GM12878 (cell line): Measurements from ENCODE around the gene MNAT1.

Experiments used
- FOXM1 ChIP-seq: IDR thresholded peaks from 2 replicates; pipeline ENCODE4 v1.6.1; 2012; ENCODE audit warnings: low read depth, mild to moderate bottlenecking, inconsistent platforms, low read length, moderate library complexity
- HDGF ChIP-seq: fragments of 450-650 bp; IDR thresholded peaks from 2 replicates; pipeline ENCODE4 v1.6.1; 2016; ENCODE audit warnings: antibody characterized with exemption
- LARP7 ChIP-seq: fragments of 450-650 bp; IDR thresholded peaks from 2 replicates; pipeline ENCODE4 v1.6.1; 2017; ENCODE audit warnings: mild to moderate bottlenecking
- NRF1 ChIP-seq: conservative IDR thresholded peaks from 2 replicates; pipeline ENCODE4 v1.6.1; 2011; ENCODE audit warnings: mild to moderate bottlenecking, low read depth, low read length, improper control_type of control experiment
- POLR2A ChIP-seq: IDR thresholded peaks from 2 replicates; pipeline ENCODE4 v1.6.1; 2011; ENCODE audit warnings: low read depth, mild to moderate bottlenecking, low read length
- POLR2AphosphoS5 ChIP-seq: IDR thresholded peaks from 2 replicates; pipeline ENCODE4 v1.6.1; 2011; ENCODE audit warnings: mild to moderate bottlenecking, low read length, inconsistent platforms
- RCOR1 ChIP-seq: conservative IDR thresholded peaks from 2 replicates; pipeline ENCODE4 v1.6.1; 2012; ENCODE audit warnings: low read depth, low read length, improper control_type of control experiment
- REST ChIP-seq: IDR thresholded peaks from 2 replicates; pipeline ENCODE4 v1.6.1; 2012; ENCODE audit warnings: mild to moderate bottlenecking, low read depth, low read length
- USF2 ChIP-seq: IDR thresholded peaks from 2 replicates; pipeline ENCODE4 v1.6.1; 2011; ENCODE audit warnings: low read depth, low read length, improper control_type of control experiment, borderline replicate concordance
- TF ChIP-seq, protein P1 (sequence below): fragments of 450-650 bp; IDR thresholded peaks from 2 replicates; pipeline ENCODE4 v1.6.1; 2018; ENCODE audit warnings: mild to moderate bottlenecking, low read depth, moderate library complexity; ENCODE audit not compliant: partially characterized antibody
- TF ChIP-seq, protein P2 (sequence below), 3 experiments: IDR thresholded peaks in 2 of 3; conservative IDR thresholded peaks in 1 of 3; 2 replicates each; pipeline ENCODE4 v1.5.1; 2011; ENCODE audit warnings: low read depth in 3 of 3, low read length in 3 of 3, mild to moderate bottlenecking in 3 of 3, control low read depth in 2 of 3, moderate library complexity in 2 of 3, inconsistent platforms in 1 of 3, mixed read lengths in 1 of 3; ENCODE audit not compliant: control insufficient read depth in 2 of 3, insufficient read depth in 1 of 3; ENCODE audit errors: extremely low read depth in 1 of 3

GRCh38 chr14:60884134-60884533 is 149.6 kb downstream of the MNAT1 start:
- TF ChIP-seq USF2, result no peak
- TF ChIP-seq, protein P1, sequence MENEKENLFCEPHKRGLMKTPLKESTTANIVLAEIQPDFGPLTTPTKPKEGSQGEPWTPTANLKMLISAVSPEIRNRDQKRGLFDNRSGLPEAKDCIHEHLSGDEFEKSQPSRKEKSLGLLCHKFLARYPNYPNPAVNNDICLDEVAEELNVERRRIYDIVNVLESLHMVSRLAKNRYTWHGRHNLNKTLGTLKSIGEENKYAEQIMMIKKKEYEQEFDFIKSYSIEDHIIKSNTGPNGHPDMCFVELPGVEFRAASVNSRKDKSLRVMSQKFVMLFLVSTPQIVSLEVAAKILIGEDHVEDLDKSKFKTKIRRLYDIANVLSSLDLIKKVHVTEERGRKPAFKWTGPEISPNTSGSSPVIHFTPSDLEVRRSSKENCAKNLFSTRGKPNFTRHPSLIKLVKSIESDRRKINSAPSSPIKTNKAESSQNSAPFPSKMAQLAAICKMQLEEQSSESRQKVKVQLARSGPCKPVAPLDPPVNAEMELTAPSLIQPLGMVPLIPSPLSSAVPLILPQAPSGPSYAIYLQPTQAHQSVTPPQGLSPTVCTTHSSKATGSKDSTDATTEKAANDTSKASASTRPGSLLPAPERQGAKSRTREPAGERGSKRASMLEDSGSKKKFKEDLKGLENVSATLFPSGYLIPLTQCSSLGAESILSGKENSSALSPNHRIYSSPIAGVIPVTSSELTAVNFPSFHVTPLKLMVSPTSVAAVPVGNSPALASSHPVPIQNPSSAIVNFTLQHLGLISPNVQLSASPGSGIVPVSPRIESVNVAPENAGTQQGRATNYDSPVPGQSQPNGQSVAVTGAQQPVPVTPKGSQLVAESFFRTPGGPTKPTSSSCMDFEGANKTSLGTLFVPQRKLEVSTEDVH, result no peak
- no peak for TF ChIP-seq POLR2AphosphoS5
- TF ChIP-seq NRF1, result no peak
- TF ChIP-seq, protein P2, sequence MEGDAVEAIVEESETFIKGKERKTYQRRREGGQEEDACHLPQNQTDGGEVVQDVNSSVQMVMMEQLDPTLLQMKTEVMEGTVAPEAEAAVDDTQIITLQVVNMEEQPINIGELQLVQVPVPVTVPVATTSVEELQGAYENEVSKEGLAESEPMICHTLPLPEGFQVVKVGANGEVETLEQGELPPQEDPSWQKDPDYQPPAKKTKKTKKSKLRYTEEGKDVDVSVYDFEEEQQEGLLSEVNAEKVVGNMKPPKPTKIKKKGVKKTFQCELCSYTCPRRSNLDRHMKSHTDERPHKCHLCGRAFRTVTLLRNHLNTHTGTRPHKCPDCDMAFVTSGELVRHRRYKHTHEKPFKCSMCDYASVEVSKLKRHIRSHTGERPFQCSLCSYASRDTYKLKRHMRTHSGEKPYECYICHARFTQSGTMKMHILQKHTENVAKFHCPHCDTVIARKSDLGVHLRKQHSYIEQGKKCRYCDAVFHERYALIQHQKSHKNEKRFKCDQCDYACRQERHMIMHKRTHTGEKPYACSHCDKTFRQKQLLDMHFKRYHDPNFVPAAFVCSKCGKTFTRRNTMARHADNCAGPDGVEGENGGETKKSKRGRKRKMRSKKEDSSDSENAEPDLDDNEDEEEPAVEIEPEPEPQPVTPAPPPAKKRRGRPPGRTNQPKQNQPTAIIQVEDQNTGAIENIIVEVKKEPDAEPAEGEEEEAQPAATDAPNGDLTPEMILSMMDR (IDR thresholded peaks at IDR 0.05 in 2 of 3, conservative IDR thresholded peaks at IDR 0.05 in 1 of 3; ENCODE audit: control insufficient read depth in 2 of 3, extremely low read depth in 1 of 3, insufficient read depth in 1 of 3, low read depth in 3 of 3, low read length in 3 of 3), result no peak
- TF ChIP-seq LARP7, result no peak
- TF ChIP-seq REST, result no peak
- TF ChIP-seq FOXM1, result no peak
- no peak for TF ChIP-seq POLR2A
- no peak for TF ChIP-seq RCOR1
- TF ChIP-seq HDGF, result no peak
